Colonic mucosa (tissue), 4 donors: ENCODE data around the gene USP43. TPM values are rescaled to one million over a fixed set of nuclear protein-coding genes. Genes with fewer than 3 reads are reported as not detected.
A peak's percentile ranks its signal among the peaks of the same experiment; 100 is the strongest.

Experiments
- DNase-seq: peaks from one replicate; pipeline ENCODE4 v3.0.0-alpha.2; 2020
- H3K27ac ChIP-seq: fragments of 200-600 bp; one replicate; pipeline ENCODE4 v1.8.0; 2021
- H3K27me3 ChIP-seq: fragments of 200-600 bp; one replicate; pipeline ENCODE4 v1.8.0; 2021
- H3K36me3 ChIP-seq: fragments of 200-600 bp; one replicate; pipeline ENCODE4 v1.8.0; 2021
- H3K4me1 ChIP-seq: fragments of 200-600 bp; one replicate; pipeline ENCODE4 v1.8.0; 2021; ENCODE audit warnings: mild to moderate bottlenecking
- H3K4me3 ChIP-seq: fragments of 200-600 bp; one replicate; pipeline ENCODE4 v1.8.0; 2021
- H3K9ac ChIP-seq, 2 donors: one replicate each; pipeline ENCODE4 v1.7.0; 2013; ENCODE audit warnings: control low read depth in 2 of 2, low read depth in 2 of 2, low read length in 2 of 2
- H3K9me3 ChIP-seq: fragments of 200-600 bp; one replicate; pipeline ENCODE4 v1.8.0; 2021
- intact Hi-C: fragments of 100-400 bp; cut with DNase I; formaldehyde crosslinking; loops from one replicate; pipeline ENCODE4 v1.14.1; 2022
- total RNA-seq, 2 donors: library from RNA; stranded (reverse); fragmentation: NEBNext Ultra II Directional in 1 of 2; extraction: Animal tissue kit (Norgen Biotek cat#: 25700) in 1 of 2; gene quantifications; one replicate each; pipeline ENCODE4 v1.2.1, GENCODE V29; 2021
- TF ChIP-seq, protein P1 (sequence below): fragments of 200-600 bp; IDR thresholded peaks from one replicate; pipeline ENCODE4 v1.8.0; 2022; ENCODE audit warnings: antibody characterized with exemption, mild to moderate bottlenecking
- donor health status: healthy.
- donor health status: DM: no; HTN: no; CAD: no.
- donor health status: DM: no; HTN: no; CAD: no.

USP43 gene
- total RNA-seq, 2 donors from 2014 or later, result 14.2 to 15.6 TPM

GRCh38 chr17:9672691-9673090 is 27.4 kb downstream of the USP43 start:
- no peaks in the 10 kb centered on the region for H3K27me3 ChIP-seq
- no peak overlapping the region for H3K27ac ChIP-seq
- TF ChIP-seq, protein P1, sequence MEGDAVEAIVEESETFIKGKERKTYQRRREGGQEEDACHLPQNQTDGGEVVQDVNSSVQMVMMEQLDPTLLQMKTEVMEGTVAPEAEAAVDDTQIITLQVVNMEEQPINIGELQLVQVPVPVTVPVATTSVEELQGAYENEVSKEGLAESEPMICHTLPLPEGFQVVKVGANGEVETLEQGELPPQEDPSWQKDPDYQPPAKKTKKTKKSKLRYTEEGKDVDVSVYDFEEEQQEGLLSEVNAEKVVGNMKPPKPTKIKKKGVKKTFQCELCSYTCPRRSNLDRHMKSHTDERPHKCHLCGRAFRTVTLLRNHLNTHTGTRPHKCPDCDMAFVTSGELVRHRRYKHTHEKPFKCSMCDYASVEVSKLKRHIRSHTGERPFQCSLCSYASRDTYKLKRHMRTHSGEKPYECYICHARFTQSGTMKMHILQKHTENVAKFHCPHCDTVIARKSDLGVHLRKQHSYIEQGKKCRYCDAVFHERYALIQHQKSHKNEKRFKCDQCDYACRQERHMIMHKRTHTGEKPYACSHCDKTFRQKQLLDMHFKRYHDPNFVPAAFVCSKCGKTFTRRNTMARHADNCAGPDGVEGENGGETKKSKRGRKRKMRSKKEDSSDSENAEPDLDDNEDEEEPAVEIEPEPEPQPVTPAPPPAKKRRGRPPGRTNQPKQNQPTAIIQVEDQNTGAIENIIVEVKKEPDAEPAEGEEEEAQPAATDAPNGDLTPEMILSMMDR, result no peak
- intact Hi-C loops, result loop anchor here (10.0 kb wide), 1 partner anchor 88 kb away; no protein-coding TSS in a partner anchor
- H3K9me3 ChIP-seq, result no peaks in the 10 kb centered on the region
- H3K4me3 ChIP-seq, result no peak overlapping the region
- no peak overlapping the region for H3K9ac ChIP-seq
- H3K4me1 ChIP-seq, result no peaks in the 10 kb centered on the region
- no peaks in the 10 kb centered on the region for H3K36me3 ChIP-seq
- DNase-seq, result no peak

DNA sequence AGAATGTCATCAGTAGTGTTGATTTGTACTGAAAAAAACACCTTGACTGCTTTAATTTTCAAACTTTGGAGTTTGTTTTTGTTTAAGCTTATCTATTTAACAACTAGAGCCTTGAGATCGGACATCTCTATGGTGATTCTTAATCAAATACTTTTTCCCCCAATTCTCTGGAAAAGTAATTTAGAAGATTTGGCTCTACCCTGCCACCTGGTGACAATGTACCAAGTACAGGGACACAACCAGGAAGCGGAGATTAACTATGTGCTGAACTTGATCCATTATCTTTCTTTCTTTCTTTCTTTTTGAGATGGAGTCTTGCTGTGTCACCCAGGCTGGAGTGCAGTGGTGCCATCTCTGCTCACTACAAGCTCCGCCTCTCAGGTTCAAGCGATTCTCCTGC is 30.8 kb downstream of the USP43 start:
- TF ChIP-seq, protein P1, result peak; percentile 33
- H3K4me3 ChIP-seq, result no peak overlapping the region
- H3K9me3 ChIP-seq, result no peaks in the 10 kb centered on the region
- H3K36me3 ChIP-seq, result no peaks in the 10 kb centered on the region
- H3K27me3 ChIP-seq, result no peaks in the 10 kb centered on the region
- H3K4me1 ChIP-seq, result no peaks in the 10 kb centered on the region
- no peak overlapping the region for H3K9ac ChIP-seq
- intact Hi-C loops, result loop anchor here (5.0 to 10.0 kb wide), 2 partner anchors 49 to 91 kb away; no protein-coding TSS in a partner anchor
- no peak for DNase-seq
- H3K27ac ChIP-seq, result no peak overlapping the region

DNA sequence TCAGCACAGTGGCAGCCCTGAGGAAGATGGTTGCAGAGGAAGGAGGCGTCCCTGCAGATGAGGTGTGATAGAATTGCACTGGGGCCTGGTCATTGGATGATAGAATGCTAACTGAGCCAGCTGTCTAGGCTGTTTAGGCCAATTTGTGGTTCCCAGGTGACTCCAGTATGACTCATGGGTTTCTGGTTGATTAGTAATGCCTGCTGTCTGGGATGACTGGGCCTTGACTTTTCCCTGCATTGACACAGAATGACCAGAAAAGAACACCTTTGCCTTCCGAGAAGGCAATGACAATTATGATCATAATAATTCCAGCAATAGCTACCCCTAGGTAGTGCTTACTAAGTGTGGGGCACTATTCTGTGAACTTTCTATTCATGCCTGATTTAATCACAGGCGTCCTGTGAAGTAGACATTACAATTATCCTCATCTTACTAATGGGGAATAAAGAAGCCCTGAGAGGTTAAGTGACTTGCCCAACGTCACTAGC is 31.5 kb downstream of the USP43 start:
- Histone ChIP-seq H3K27me3 (no peaks in the 10 kb centered on the region), H3K9ac (no peak overlapping the region), H3K4me3 (no peak overlapping the region), H3K36me3 (no peaks in the 10 kb centered on the region), H3K9me3 (no peaks in the 10 kb centered on the region), H3K4me1 (no peaks in the 10 kb centered on the region), H3K27ac (no peak overlapping the region)
- no peak for DNase-seq
- intact Hi-C loops, result loop anchor here (5.0 to 10.0 kb wide), 2 partner anchors 50 to 92 kb away; no protein-coding TSS in a partner anchor
- TF ChIP-seq, protein P1, result no peak

DNA sequence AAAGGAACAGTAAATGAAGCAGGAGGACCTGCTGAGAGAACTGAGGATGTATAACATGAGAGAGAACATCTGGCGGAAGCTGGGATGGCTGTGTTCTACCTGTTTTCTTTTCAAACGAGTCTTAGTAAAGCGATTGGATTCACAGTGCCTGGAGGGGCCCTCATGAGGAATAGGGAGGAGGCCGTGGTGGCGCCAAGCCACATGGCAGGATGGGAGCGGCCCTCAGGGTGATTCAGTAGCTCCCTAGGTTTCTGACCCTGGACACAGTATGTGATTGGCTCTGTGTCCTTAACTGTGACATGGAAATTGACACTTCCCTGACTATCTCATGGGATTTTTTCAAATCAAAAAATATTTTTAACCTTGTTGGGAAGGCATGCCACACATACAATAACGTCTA is 32.1 kb downstream of the USP43 start:
- H3K4me3 ChIP-seq, result no peak overlapping the region
- H3K9ac ChIP-seq, result no peak overlapping the region
- no peaks in the 10 kb centered on the region for H3K9me3 ChIP-seq
- intact Hi-C loops, result loop anchor here (5.0 to 10.0 kb wide), 2 partner anchors 50 to 93 kb away; no protein-coding TSS in a partner anchor
- DNase-seq, result no peak
- no peaks in the 10 kb centered on the region for H3K27me3 ChIP-seq
- no peaks in the 10 kb centered on the region for H3K4me1 ChIP-seq
- no peaks in the 10 kb centered on the region for H3K36me3 ChIP-seq
- no peak overlapping the region for H3K27ac ChIP-seq
- TF ChIP-seq, protein P1, result no peak

- Histone ChIP-seq H3K4me1 (no peaks in the 10 kb centered on the region), H3K9ac (no peak overlapping the region), H3K4me3 (no peak overlapping the region), H3K36me3 (no peaks in the 10 kb centered on the region), H3K9me3 (no peaks in the 10 kb centered on the region), H3K27me3 (no peaks in the 10 kb centered on the region), H3K27ac (no peak overlapping the region)
- DNase-seq, result no peak
- TF ChIP-seq, protein P1, result no peak
- intact Hi-C loops, result loop anchor here (5.0 to 10.0 kb wide), 2 partner anchors 51 to 93 kb away; no protein-coding TSS in a partner anchor
Observed at GRCh38 chr17:9677896-9678295, 32.6 kb downstream of the USP43 start.
